Measurements from ENCODE around the gene TGIF1. TPM values are rescaled to one million over a fixed set of nuclear protein-coding genes. Genes with fewer than 3 reads are reported as not detected.

Gene TGIF1
- total RNA-seq, 2 experiments from 2014 or later: 35.6 to 39.5 TPM

DNA sequence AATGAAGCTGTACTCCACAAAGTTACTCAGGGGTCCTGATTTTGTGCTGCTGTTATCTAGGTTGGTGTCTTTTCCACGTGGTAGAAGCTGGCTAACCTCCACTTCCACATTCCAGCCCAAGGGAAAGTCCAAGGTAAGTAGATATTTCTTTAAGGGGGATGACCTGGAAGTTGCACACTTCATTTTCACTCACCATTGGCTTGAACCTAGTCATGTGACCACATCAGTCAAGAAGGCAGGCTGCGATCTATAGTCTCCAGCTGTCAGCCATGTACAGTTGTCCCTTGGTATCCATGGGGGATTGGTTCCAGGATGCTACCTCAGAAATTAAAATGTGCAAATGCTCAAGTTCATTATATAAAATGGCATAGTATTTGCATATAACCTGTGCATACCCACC, 31.9 kb upstream of the TGIF1 start:
- Mint-ChIP-seq H3K36me3 (no peaks in the 10 kb centered on the region), H3K27ac (no peak overlapping the region), H3K4me1 (no peaks in the 10 kb centered on the region), H3K27me3 (no peaks in the 10 kb centered on the region), H3K9me3 (no peaks in the 10 kb centered on the region), H3K4me3 (no peak overlapping the region)
- ATAC-seq (ENCODE audit: low read depth): no peak
- POLR2A ChIA-PET: no interaction called here
- DNase-seq: no peak

DNA sequence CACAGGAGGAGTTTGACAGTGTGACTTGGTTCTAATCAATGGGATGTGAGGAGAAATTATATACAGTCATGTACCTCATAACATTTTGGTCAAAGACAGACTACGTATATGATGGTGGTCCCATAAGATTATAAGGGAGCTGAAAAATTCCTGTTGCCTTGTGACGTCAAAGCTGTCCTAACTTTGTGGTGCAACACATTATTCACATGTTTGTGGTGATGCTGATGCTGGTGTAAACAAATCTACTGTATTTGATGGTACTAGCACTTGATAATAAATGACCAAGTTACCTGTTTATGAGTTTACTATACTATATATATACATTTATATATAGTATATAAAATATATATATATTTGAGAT, 29.1 kb upstream of the TGIF1 start:
- no peak overlapping the region for H3K4me3 Mint-ChIP-seq
- no peaks in the 10 kb centered on the region for H3K9me3 Mint-ChIP-seq
- H3K27me3 Mint-ChIP-seq: no peaks in the 10 kb centered on the region
- H3K27ac Mint-ChIP-seq: no peak overlapping the region
- POLR2A ChIA-PET: no interaction called here
- no peaks in the 10 kb centered on the region for H3K36me3 Mint-ChIP-seq
- no peak for DNase-seq
- no peaks in the 10 kb centered on the region for H3K4me1 Mint-ChIP-seq
- ATAC-seq (ENCODE audit: low read depth): no peak

DNA sequence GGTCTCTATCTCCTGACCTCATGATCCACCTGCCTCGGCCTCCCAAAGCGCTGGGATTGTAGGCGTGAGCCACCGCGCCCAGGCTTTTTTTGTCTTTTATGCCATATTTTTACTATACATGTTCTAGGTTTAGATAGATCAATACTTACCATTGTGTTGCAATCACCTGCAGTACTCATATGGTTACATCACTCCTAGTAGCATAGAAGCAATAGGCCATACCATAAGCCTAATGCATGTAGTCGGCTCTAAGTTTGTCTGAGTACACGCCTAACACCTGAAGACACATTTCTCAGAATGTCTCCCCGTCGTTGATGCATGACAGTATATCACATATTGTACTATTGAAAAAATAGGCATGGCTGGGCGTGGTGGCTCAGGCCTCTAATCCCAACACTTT, 27.1 kb upstream of the TGIF1 start:
- no peaks in the 10 kb centered on the region for H3K27me3 Mint-ChIP-seq
- POLR2A ChIA-PET: no interaction called here
- ATAC-seq (ENCODE audit: low read depth) (no peak), DNase-seq (no peak)
- H3K4me1 Mint-ChIP-seq: no peaks in the 10 kb centered on the region
- H3K9me3 Mint-ChIP-seq: no peaks in the 10 kb centered on the region
- no peak overlapping the region for H3K4me3 Mint-ChIP-seq
- H3K36me3 Mint-ChIP-seq: no peaks in the 10 kb centered on the region
- H3K27ac Mint-ChIP-seq: no peak overlapping the region

DNA sequence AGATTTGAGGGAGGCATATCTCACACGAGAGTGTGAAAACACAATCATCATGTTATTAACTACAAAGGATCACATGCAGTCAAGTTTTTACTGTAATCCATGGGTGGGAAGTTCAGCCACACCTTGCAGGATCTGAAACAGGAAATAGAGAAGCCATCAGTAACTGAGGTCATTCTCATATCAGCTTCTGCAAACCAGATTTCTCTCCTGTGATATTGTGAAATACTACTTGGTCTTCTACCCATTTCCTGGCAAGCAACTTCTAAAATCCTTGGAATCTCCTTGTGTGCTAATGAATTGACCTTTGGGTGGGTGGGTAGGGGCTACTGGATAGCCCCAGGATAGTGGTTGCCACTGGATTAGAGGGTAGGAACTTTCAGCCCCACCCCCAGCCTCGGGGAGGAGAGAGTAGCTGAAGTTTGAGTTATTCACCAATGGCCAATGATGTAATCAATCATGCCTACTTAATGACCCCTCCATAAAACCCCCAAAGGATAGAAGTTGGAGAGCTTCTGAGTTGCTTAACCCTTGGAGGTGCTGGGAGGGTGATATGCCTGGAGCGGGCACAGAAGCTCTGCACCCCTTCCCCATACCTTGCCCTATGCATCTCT, 25.6 kb upstream of the TGIF1 start:
- Mint-ChIP-seq H3K4me3 (no peak overlapping the region), H3K9me3 (no peaks in the 10 kb centered on the region), H3K27ac (no peak overlapping the region), H3K27me3 (no peaks in the 10 kb centered on the region), H3K36me3 (no peaks in the 10 kb centered on the region), H3K4me1 (no peaks in the 10 kb centered on the region)
- POLR2A ChIA-PET: no interaction called here
- ATAC-seq (ENCODE audit: low read depth) (no peak), DNase-seq (no peak)

DNA sequence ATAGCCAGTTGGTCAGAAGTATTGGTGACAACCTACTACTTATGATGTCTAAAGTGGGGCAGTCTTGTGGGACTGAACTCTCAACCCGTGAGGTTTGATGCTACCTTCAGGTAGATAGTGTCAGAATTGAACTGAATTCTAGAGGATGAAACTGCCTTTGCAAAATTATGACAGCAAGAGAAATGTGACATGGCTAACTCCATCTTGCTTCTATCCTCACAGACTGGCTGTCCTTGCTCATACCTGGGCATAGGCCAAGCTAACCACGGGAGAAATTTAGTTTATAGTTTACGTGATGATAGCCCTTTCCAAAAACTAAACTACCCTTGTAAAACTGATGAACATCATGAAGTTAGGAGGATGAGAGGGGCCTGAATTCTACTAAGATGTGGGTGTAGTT, 24.9 kb upstream of the TGIF1 start:
- no peaks in the 10 kb centered on the region for H3K36me3 Mint-ChIP-seq
- H3K4me3 Mint-ChIP-seq: no peak overlapping the region
- H3K27me3 Mint-ChIP-seq: no peaks in the 10 kb centered on the region
- DNase-seq (no peak), ATAC-seq (ENCODE audit: low read depth) (no peak)
- POLR2A ChIA-PET: no interaction called here
- no peaks in the 10 kb centered on the region for H3K4me1 Mint-ChIP-seq
- no peak overlapping the region for H3K27ac Mint-ChIP-seq
- no peaks in the 10 kb centered on the region for H3K9me3 Mint-ChIP-seq

DNA sequence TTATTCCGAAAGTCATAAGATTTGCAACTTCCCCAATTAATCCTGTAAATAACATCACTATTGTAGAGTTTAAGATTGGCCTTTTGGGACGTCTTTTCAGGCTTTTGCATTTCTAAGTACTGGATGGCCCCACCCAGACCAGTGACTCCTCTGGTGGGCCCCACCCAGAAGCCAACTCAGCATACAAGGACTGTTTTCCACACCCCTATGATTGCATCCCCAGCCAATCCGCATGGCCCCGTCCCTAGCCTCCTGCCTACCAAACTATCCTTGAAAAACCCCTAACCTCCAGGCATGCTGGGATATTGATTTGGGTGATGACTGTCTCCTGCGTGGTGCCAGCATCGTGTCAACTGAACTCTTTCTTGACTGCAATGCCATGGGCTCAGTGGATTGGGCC, 24.5 kb upstream of the TGIF1 start:
- Mint-ChIP-seq H3K9me3 (no peaks in the 10 kb centered on the region), H3K4me1 (no peaks in the 10 kb centered on the region), H3K27ac (no peak overlapping the region), H3K27me3 (no peaks in the 10 kb centered on the region), H3K36me3 (no peaks in the 10 kb centered on the region), H3K4me3 (no peak overlapping the region)
- POLR2A ChIA-PET: no interaction called here
- ATAC-seq (ENCODE audit: low read depth) (no peak), DNase-seq (no peak)

DNA sequence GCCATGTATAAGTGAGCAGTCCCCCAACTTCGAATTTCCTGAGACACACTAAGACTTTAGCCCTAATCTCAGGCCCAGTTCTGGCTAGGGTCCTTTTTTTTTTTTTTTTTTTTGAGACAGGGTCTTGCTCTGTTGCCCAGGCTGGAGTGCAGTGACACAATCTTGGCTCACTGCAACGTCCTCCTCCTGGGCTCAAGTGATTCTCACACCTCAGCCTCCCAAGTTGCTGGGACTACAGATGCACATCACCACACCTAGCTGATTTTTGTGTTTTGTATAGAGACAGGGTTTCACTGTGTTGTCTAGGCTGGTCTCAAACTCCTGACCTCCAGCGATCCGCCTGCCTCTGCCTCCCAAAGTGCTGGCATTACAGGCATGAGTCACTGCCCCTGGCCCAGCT, 23.9 kb upstream of the TGIF1 start:
- Mint-ChIP-seq H3K36me3 (no peaks in the 10 kb centered on the region), H3K4me3 (no peak overlapping the region), H3K27ac (no peak overlapping the region), H3K4me1 (no peaks in the 10 kb centered on the region), H3K27me3 (no peaks in the 10 kb centered on the region), H3K9me3 (no peaks in the 10 kb centered on the region)
- POLR2A ChIA-PET: no interaction called here
- DNase-seq: no peak
- ATAC-seq (ENCODE audit: low read depth): no peak

DNA sequence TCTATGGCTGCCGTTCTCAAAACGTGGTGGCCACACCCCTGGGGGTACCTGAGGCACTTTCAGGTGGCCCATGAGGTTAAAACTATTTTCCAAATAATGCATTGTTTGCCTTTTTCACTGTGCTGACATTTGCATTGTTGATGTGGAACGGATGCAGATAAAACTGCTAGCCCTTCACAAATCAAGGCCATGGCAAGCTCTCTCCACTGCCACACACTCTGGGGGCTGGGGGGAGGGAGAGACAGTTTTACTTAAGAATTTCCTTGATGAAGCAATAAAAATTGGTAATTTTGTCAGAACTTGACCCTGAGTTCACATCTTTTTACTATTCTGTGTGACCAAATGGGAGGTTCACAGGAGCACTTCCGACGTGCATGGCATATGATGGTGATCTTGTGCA, 22.0 kb upstream of the TGIF1 start:
- no peaks in the 10 kb centered on the region for H3K36me3 Mint-ChIP-seq
- no peak overlapping the region for H3K4me3 Mint-ChIP-seq
- ATAC-seq (ENCODE audit: low read depth) (no peak), DNase-seq (no peak)
- H3K27me3 Mint-ChIP-seq: no peaks in the 10 kb centered on the region
- H3K9me3 Mint-ChIP-seq: no peaks in the 10 kb centered on the region
- H3K27ac Mint-ChIP-seq: no peak overlapping the region
- no peaks in the 10 kb centered on the region for H3K4me1 Mint-ChIP-seq
- POLR2A ChIA-PET: no interaction called here

DNA sequence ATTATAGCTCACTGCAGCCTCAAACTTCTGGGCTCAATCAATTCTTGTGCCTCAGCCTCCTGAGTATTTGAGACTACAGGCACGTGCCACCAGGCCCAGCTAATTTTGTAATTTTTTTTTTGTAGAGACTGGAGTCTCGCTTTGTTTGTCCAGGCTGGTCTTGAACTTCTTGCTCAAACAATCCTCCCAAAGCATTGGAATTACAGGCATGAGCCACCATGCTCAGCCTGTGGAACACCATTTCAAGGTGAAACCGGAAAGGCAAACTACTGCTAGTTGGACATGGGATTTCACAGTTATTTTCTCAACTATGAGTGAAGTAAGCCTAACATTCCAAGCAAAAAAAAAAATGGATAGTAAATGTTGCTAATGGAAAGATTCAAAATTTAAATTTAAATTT, 20.9 kb upstream of the TGIF1 start:
- POLR2A ChIA-PET: no interaction called here
- H3K36me3 Mint-ChIP-seq: no peaks in the 10 kb centered on the region
- no peak overlapping the region for H3K27ac Mint-ChIP-seq
- no peak overlapping the region for H3K4me3 Mint-ChIP-seq
- H3K27me3 Mint-ChIP-seq: no peaks in the 10 kb centered on the region
- no peaks in the 10 kb centered on the region for H3K4me1 Mint-ChIP-seq
- ATAC-seq (ENCODE audit: low read depth) (no peak), DNase-seq (no peak)
- no peaks in the 10 kb centered on the region for H3K9me3 Mint-ChIP-seq

DNA sequence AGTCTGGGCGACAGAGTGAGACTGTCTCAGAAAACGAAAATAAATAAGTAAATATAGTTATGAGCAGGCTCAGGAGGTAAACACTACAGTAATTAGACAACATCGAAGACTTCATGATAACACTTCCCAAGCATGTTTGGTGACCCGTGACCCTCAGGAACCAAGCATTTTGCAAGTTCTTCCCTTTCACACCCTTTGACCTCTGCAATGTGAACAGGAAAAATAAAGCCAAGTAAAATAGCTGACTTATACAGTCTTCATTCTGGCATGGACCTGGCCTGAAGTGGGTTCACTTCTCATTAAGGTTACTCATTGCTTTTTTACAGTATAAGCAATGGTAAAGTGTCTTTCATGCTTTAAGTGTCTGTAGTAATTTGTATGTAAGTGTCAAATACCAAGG, 15.3 kb upstream of the TGIF1 start:
- Mint-ChIP-seq H3K27me3 (no peaks in the 10 kb centered on the region), H3K36me3 (no peaks in the 10 kb centered on the region), H3K27ac (no peak overlapping the region), H3K9me3 (no peaks in the 10 kb centered on the region), H3K4me1 (no peaks in the 10 kb centered on the region), H3K4me3 (no peak overlapping the region)
- ATAC-seq (ENCODE audit: low read depth): no peak
- POLR2A ChIA-PET: no interaction called here
- no peak for DNase-seq

DNA sequence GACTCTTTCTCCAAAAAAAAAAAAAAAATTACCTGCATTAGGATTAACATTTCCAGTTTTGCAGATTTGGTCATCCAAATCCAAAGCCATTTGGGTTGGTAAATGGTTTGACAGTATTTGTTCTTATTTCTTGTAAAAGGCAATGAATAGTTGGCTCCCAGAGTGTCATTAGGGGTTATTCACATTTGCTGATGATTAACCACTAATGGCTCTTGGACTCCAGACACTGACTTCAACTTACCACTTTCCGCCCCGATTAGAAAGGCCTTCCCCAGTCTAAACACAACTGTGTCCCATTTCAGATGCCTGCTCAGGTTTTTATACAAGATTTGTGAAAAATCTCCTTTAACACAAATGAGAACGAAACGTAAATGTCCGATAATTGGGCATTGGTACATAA, 9.6 kb upstream of the TGIF1 start:
- POLR2A ChIA-PET: no interaction called here
- Mint-ChIP-seq H3K36me3 (no peaks in the 10 kb centered on the region), H3K27me3 (peaks cover 7% of the 10 kb centered on the region), H3K27ac (no peak overlapping the region), H3K9me3 (no peaks in the 10 kb centered on the region), H3K4me1 (no peaks in the 10 kb centered on the region), H3K4me3 (no peak overlapping the region)
- no peak for DNase-seq
- ATAC-seq (ENCODE audit: low read depth): no peak

DNA sequence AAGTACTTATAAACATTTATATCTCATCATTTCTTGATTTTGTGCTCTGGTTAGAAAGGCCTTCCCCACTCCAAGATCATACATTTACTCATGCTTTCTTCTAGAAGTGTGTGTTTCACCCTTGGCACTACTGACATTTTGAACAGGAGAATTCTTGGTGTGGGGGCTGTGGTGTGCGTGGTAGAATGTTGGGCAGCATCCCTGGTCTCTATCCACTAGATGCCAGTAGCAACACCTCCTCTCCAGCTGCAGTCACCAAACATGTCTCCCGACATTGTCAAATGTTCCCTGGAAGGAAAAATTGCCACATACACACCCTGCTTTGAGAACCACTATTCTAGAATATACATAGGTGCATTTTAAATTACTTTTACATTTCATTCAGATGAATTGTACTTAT, 8.7 kb upstream of the TGIF1 start:
- ATAC-seq (ENCODE audit: low read depth): no peak
- no peak for DNase-seq
- Mint-ChIP-seq H3K4me1 (peaks cover under 1% of the 10 kb centered on the region), H3K27me3 (peaks cover 7% of the 10 kb centered on the region), H3K9me3 (no peaks in the 10 kb centered on the region), H3K36me3 (no peaks in the 10 kb centered on the region), H3K4me3 (no peak overlapping the region), H3K27ac (no peak overlapping the region)
- POLR2A ChIA-PET: interaction anchor here (0.6 kb wide), 1 partner anchor 12 kb away, joined by 4 read pairs; no protein-coding TSS in a partner anchor

DNA sequence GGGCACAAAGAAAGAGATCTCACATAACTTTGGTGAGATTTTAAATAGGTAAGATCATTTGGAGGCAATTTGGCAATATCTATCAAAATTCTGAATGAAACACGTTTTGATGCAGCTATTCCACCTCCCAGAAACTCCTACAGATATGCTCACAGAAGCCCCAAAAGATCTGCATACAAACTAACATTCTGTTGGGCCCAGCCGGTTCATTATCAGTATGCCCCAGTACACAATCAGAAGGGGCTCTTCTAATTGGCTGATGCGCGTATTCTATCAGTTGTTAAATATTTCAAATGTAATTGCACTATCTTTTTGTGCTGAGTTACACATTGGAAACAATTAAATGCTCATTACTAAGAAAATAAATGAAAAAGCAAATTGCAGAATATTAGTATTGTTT, 7.1 kb upstream of the TGIF1 start:
- ATAC-seq (ENCODE audit: low read depth) (no peak), DNase-seq (no peak)
- Mint-ChIP-seq H3K27ac (no peak overlapping the region), H3K9me3 (no peaks in the 10 kb centered on the region), H3K4me1 (peaks cover 10% of the 10 kb centered on the region), H3K36me3 (no peaks in the 10 kb centered on the region), H3K4me3 (no peak overlapping the region), H3K27me3 (peaks cover 7% of the 10 kb centered on the region)
- POLR2A ChIA-PET: no interaction called here

DNA sequence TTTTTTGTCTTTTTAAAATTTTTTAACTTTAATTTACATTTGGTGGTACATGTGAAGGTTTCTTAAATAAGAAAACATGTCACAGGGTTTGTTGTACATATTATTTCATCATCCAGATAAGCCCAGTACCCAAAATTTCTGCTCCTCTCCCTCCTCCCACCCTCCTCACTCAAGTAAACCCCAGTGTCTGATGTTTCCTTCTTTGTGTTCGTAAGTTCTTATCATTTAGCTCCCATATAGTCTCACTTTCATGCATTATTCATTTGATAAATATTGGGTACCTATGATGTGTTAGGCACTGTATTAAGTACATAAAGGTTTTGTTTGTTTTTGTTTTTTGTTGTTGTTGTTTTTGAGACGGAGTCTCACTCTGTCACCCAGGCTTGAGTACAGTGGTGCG, 5.7 kb upstream of the TGIF1 start:
- Mint-ChIP-seq H3K4me1 (peaks cover 12% of the 10 kb centered on the region), H3K27ac (no peak overlapping the region), H3K9me3 (no peaks in the 10 kb centered on the region), H3K27me3 (peaks cover 7% of the 10 kb centered on the region), H3K36me3 (no peaks in the 10 kb centered on the region), H3K4me3 (no peak overlapping the region)
- POLR2A ChIA-PET: no interaction called here
- ATAC-seq (ENCODE audit: low read depth): no peak
- no peak for DNase-seq

DNA sequence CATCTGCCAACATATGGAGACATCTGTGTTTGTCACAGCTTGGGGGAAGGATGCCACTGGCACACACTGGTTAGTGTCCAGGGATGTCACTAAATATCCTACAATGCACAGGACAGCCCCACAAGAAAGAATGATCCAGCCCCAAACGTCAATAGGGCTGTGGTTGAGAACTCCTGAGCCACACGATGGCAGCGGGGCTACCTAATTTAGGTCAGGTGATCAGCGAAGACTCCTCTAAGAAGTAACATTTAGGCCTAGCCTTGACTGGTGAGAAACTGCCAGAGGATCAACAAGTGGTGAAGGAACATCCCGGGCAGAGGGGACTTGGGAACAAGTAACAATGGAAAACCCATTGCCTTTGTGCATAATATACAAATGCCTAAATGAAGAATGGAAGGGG, 5.0 kb upstream of the TGIF1 start:
- no peak for ATAC-seq (ENCODE audit: low read depth)
- no peak overlapping the region for H3K27ac Mint-ChIP-seq
- POLR2A ChIA-PET: no interaction called here
- H3K27me3 Mint-ChIP-seq: peaks cover 7% of the 10 kb centered on the region
- peaks cover 13% of the 10 kb centered on the region for H3K4me1 Mint-ChIP-seq
- H3K9me3 Mint-ChIP-seq: no peaks in the 10 kb centered on the region
- no peak overlapping the region for H3K4me3 Mint-ChIP-seq
- no peak for DNase-seq
- H3K36me3 Mint-ChIP-seq: no peaks in the 10 kb centered on the region

All from activated naive CD8-positive, alpha-beta T cell treated with anti-CD3 and anti-CD28 coated beads, Interleukin-2, amount 10 ng/mL, durations not matched to agents 7 days and 5 days (primary cell).